SK-N-SH (cell line): ENCODE measurements around the gene BTBD9. TPM values are rescaled to one million over a fixed set of nuclear protein-coding genes. Genes with fewer than 3 reads are reported as not detected.

Source experiments
- CTCF ChIA-PET: fragments of 300-600, 350-600 bp; formaldehyde crosslinking; extraction: SDS; loops from one replicate; lab custom pipeline; 2021; lab: Yijun Ruan, JAX
- POLR2A ChIA-PET: fragments of 350-600 bp; sonication (Branson Sonifier 250); formaldehyde crosslinking; extraction: SDS; loops from one replicate; lab custom pipeline; 2020; ENCODE audit warnings: antibody characterized with exemption, inconsistent platforms; lab: Yijun Ruan, JAX
- DNase-seq: peaks from one replicate; pipeline ENCODE4 v3.0.0; 2012
- H2AFZ ChIP-seq: fragments of 200-600 bp; sonication (generic); 2 replicates; pipeline ENCODE4 v1.8.1; 2016; ENCODE audit warnings: antibody characterized with exemption, mild to moderate bottlenecking, low read depth
- H3F3A ChIP-seq: fragments of 200-600 bp; sonication (generic); replicated peaks from 2 replicates; pipeline ENCODE3; 2016; ENCODE audit warnings: antibody characterized with exemption, mild to moderate bottlenecking; ENCODE audit not compliant: insufficient read depth
- H3K27ac ChIP-seq, 2 experiments: fragments of 200-500 bp in 1 of 2; fragments of 200-600 bp in 1 of 2; sonication (Bioruptor generic) in 1 of 2; sonication (generic), shearing (Covaris generic) in 1 of 2; 2 replicates each; pipeline versions ENCODE4 v1.5.1 to v1.6.1; 2014 to 2016; ENCODE audit warnings: low read depth in 2 of 2, inconsistent platforms in 1 of 2, low read length in 1 of 2, mild to moderate bottlenecking in 1 of 2, mixed read lengths in 1 of 2
- H3K27me3 ChIP-seq: fragments of 200-600 bp; sonication (generic), shearing (Covaris generic); 2 replicates; pipeline ENCODE4 v1.6.1; 2016; ENCODE audit warnings: mixed run types; ENCODE audit not compliant: insufficient read depth
- H3K36me3 ChIP-seq, 2 experiments: fragments of 200-500 bp in 1 of 2; fragments of 200-600 bp in 1 of 2; sonication (Bioruptor generic) in 1 of 2; sonication (generic) in 1 of 2; replicated peaks in 1 of 2; 2 replicates each; pipeline versions ENCODE3 to v1.5.1; 2014 to 2016; ENCODE audit warnings: low read length in 1 of 2, mild to moderate bottlenecking in 1 of 2; ENCODE audit not compliant: insufficient read depth in 2 of 2, control insufficient read depth in 1 of 2
- H3K4me1 ChIP-seq, 2 experiments: fragments of 200-500 bp in 1 of 2; fragments of 200-600 bp in 1 of 2; sonication (Bioruptor generic) in 1 of 2; sonication (generic), shearing (Covaris generic) in 1 of 2; 2 replicates each; pipeline versions ENCODE4 v1.5.1 to v1.6.1; 2014 to 2016; ENCODE audit warnings: low read depth in 1 of 2, low read length in 1 of 2, mixed run types in 1 of 2; ENCODE audit not compliant: insufficient read depth in 2 of 2, control insufficient read depth in 1 of 2
- H3K4me2 ChIP-seq: fragments of 200-600 bp; sonication (generic), shearing (Covaris generic); 2 replicates; pipeline ENCODE4 v1.6.1; 2017; ENCODE audit warnings: mixed run types
- H3K4me3 ChIP-seq, 2 experiments: fragments of 200-500 bp in 1 of 2; fragments of 200-600 bp in 1 of 2; sonication (Bioruptor generic) in 1 of 2; sonication (generic), shearing (Covaris generic) in 1 of 2; 2 replicates each; pipeline versions ENCODE4 v1.5.1 to v1.8.1; 2014 to 2016; ENCODE audit warnings: low read depth in 2 of 2, inconsistent platforms in 1 of 2, low read length in 1 of 2, mild to moderate bottlenecking in 1 of 2, mixed read lengths in 1 of 2, moderate library complexity in 1 of 2
- H3K79me2 ChIP-seq: fragments of 200-600 bp; sonication (generic); 2 replicates; pipeline ENCODE4 v1.8.1; 2017; ENCODE audit warnings: mild to moderate bottlenecking; ENCODE audit not compliant: insufficient read depth
- H3K9ac ChIP-seq: fragments of 200-600 bp; sonication (generic); 2 replicates; pipeline ENCODE4 v1.6.1; 2017; ENCODE audit warnings: mixed run types
- H3K9me2 ChIP-seq: fragments of 200-600 bp; sonication (generic); 2 replicates; pipeline ENCODE4 v1.6.1; 2017; ENCODE audit warnings: mixed run types
- H3K9me3 ChIP-seq: fragments of 200-600 bp; sonication (generic); 2 replicates; pipeline ENCODE4 v1.6.1; 2017; ENCODE audit warnings: mixed run types, mild to moderate bottlenecking, moderate library complexity
- H4K20me1 ChIP-seq: fragments of 200-600 bp; sonication (generic); 2 replicates; pipeline ENCODE4 v1.6.1; 2017; ENCODE audit warnings: mild to moderate bottlenecking, mixed run types; ENCODE audit not compliant: insufficient read depth
- CTCF ChIP-seq: fragments of 200-600 bp; sonication (generic); IDR thresholded peaks from 2 replicates; pipeline ENCODE4 v1.6.1; 2017; ENCODE audit warnings: antibody characterized with exemption, mild to moderate bottlenecking, moderate library complexity
- EP300 ChIP-seq, 2 experiments: IDR thresholded peaks; 2 replicates each; pipeline versions ENCODE4 v1.4.0 to v1.6.1; 2012; ENCODE audit warnings: borderline replicate concordance in 1 of 2, low read depth in 1 of 2, low read length in 1 of 2
- IRF3 ChIP-seq: fragments of 150-350 bp; IDR thresholded peaks from 2 replicates; pipeline ENCODE4 v1.6.1; 2016; ENCODE audit warnings: mild to moderate bottlenecking, low read depth, low read length
- JUND ChIP-seq: IDR thresholded peaks from 2 replicates; pipeline ENCODE4 v1.4.0; 2012
- MAX ChIP-seq: IDR thresholded peaks from 2 replicates; pipeline ENCODE4 v1.4.0; 2012; ENCODE audit warnings: low read depth
- SMC3 ChIP-seq: IDR thresholded peaks from 2 replicates; pipeline ENCODE4 v1.6.1; 2012; ENCODE audit warnings: low read depth, low read length, improper control_type of control experiment
- TAF1 ChIP-seq: IDR thresholded peaks from 2 replicates; pipeline ENCODE4 v1.6.1; 2012; ENCODE audit warnings: low read depth, mild to moderate bottlenecking, low read length, moderate library complexity, borderline replicate concordance
- WGBS: methylation state at CpG from one replicate; pipeline ENCODE4 v1.1.6; 2017; ENCODE audit warnings: low lambda C conversion rate; 5-methylcytosine and 5-hydroxymethylcytosine counted together
- polyA plus RNA-seq, 3 experiments: library from polyadenylated mRNA; depleted of rRNA; stranded (reverse); fragments of >200 nt; gene quantifications; 2 replicates each; pipeline ENCODE4 v1.2.3, GENCODE V29; 2012
- TF ChIP-seq, protein P1 (sequence below): IDR thresholded peaks from 2 replicates; pipeline ENCODE4 v1.4.0; 2012; ENCODE audit warnings: low read depth, borderline replicate concordance

Gene BTBD9
- polyA plus RNA-seq, 1 of the 3 experiments (the other 2 are of a cell fraction): 2.2 TPM

DNA sequence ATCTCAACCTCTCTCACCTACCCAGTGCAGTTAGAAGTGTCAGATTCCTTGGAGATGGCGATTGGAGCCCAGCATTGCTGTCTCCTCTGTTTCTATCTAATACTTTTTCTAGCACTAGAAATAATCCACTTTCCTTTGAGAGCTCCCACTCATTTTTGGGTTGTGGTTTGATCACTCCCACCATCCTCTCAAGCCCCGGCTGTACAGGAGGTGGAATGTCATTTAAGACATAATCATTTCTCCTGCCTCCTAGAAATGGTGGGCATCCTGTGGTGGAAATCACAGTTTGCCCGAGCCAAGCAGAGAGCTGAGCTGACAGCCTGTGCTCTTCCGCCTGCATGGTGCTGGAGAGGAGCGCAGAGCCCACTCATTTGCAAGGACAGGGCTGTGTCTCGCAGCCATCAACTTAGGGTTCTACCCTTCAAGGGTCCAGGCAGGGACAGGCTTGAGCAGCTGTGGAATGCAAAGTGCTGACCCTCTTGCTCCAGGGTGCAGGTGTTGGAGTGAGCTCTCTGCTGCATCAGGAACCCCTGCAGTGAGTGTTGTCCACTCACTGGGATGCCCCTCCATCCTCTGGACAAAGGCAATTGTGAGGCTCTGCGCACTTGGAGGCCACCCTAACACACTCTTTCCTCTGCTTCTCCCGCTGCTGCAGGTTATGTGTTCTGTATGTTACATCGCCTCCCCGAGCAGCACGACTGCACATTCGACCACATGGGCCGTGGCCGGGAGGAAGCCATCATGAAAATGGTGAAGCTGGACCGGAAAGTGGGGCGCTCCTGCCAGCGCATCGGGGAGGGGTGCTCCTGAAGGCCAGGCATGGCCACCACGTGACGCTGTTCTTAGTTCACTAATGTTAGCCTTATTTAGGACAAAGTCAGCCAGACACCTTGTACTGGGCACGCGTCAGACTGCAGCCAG lies 487.9 kb downstream of the BTBD9 start (continued):
- no peak for TF ChIP-seq IRF3

DNA sequence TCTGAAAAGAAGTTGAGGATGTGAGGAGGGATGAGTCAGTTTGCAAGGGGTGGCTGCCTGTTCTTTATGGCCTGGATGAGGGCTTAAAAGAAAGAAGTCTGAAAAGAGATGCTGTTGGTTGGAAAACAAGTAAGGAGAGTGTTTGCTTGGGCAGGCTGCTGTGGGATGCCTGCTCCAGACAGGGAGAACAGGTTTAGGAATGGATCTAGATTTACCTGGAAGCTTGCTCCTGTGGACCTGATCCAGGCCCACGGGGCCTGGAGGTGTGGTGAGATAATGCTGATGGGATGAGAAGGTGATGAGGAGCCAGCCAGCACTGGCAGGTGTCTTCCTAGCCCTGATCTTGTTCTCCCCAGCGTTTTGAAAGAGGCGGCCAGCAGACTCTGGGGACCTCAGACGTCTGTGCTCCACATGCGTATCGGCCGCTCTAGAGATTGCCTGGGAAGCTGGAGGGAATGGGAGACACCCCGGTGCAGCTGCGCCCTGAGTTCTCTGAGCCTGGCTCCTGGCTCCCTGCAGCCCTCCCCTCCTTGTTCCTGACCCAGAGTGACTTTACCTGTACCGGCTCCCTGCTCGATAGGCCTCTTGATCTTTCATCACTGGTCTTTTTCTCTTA lies 488.9 kb downstream of the BTBD9 start:
- POLR2A ChIA-PET: interaction anchor here (0.6 kb wide), 1 partner anchor 406 kb away, joined by 6 read pairs; no protein-coding TSS in a partner anchor
- Histone ChIP-seq H3K4me2 (no peak overlapping the region), H3K27ac (no peak overlapping the region), H3F3A (no peaks in the 10 kb centered on the region), H3K9me3 (no peaks in the 10 kb centered on the region), H2AFZ (no peak overlapping the region), H3K27me3 (no peaks in the 10 kb centered on the region), H3K4me1 (peaks cover 8 to 25% of the 10 kb centered on the region in 2 experiments; a peak in 2 of 4 replicates), H3K9me2 (no peaks in the 10 kb centered on the region), H3K4me3 (no peak overlapping the region), H3K9ac (no peak overlapping the region), H4K20me1 (peaks cover 37% of the 10 kb centered on the region), H3K79me2 (peaks cover 9% of the 10 kb centered on the region), H3K36me3 (peaks cover 6 to 24% of the 10 kb centered on the region in 2 experiments)
- DNase-seq: no peak
- CTCF ChIA-PET: interaction anchor here (1.0 kb wide), 1 partner anchor 90 kb away, joined by 3 read pairs; no protein-coding TSS in a partner anchor
- 98% methylated on average over 7 of the region's 11 CpGs for WGBS
- no peak for TF ChIP-seq TAF1
- TF ChIP-seq CTCF: no peak
- no peak for TF ChIP-seq JUND
- TF ChIP-seq SMC3: no peak
- no peak for TF ChIP-seq EP300 (IDR thresholded peaks at IDR 0.05; ENCODE audit: borderline replicate concordance in 1 of 2, low read depth in 1 of 2, low read length in 1 of 2)
- TF ChIP-seq MAX: no peak
- TF ChIP-seq, protein P1, sequence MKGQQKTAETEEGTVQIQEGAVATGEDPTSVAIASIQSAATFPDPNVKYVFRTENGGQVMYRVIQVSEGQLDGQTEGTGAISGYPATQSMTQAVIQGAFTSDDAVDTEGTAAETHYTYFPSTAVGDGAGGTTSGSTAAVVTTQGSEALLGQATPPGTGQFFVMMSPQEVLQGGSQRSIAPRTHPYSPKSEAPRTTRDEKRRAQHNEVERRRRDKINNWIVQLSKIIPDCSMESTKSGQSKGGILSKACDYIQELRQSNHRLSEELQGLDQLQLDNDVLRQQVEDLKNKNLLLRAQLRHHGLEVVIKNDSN: no peak
